Measurements from ENCODE around the gene RASA4B. TPM values are rescaled to one million over a fixed set of nuclear protein-coding genes. Genes with fewer than 3 reads are reported as not detected.

Gene RASA4B
- total RNA-seq, 1 donor from 2014 or later = 143 TPM

DNA sequence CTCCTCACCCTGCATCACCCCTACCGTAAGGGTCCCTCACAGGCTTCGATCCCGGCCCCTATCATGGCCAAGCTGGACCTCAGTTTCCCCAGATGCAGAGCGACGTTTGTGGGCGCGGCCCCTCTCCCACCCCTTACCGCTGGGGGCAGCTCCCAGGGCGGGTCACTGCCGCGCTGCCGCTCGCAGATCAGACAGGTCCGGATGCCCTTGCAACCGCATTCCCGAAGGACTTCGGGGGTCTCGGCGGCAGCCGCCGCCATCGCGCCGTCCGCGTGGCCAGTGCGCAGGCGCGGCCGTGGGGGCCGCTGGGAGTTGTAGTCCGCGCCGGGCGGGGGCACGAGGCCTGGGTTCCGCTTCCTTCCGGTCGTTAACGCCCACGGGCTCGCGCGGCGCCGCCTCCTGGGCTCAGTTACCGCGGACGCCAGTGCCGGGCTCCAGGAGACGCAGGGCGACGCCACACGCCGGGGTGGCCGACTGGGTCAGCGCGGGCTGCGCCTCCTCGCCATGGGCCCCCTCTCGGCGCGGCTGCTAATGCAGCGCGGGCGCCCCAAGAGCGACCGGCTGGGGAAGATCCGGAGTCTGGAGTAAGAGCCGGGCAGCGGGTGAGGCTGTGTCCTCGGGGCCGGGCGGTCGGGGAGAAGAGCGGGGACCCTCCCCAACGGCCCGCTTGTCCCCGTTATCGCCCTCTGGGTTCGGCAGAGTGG lies 52.8 kb downstream of the RASA4B start, which contains the start of the genes ALKBH4 and LRWD1:
Gene ALKBH4 (minus strand): TSS at position 287 of the 704 bp plus-strand sequence. CDS start 27 bp downstream, at position 260.
Gene LRWD1 (plus strand): TSS at position 408 of the 704 bp plus-strand sequence. CDS start 97 bp downstream, at position 505.
- no peaks in the 10 kb centered on the region for H3K9me3 ChIP-seq
- H3K36me3 ChIP-seq = peaks cover 0 to 2% of the 10 kb centered on the region in 2 donors
- no peaks in the 10 kb centered on the region for H3K27me3 ChIP-seq
- TF ChIP-seq, protein P1, sequence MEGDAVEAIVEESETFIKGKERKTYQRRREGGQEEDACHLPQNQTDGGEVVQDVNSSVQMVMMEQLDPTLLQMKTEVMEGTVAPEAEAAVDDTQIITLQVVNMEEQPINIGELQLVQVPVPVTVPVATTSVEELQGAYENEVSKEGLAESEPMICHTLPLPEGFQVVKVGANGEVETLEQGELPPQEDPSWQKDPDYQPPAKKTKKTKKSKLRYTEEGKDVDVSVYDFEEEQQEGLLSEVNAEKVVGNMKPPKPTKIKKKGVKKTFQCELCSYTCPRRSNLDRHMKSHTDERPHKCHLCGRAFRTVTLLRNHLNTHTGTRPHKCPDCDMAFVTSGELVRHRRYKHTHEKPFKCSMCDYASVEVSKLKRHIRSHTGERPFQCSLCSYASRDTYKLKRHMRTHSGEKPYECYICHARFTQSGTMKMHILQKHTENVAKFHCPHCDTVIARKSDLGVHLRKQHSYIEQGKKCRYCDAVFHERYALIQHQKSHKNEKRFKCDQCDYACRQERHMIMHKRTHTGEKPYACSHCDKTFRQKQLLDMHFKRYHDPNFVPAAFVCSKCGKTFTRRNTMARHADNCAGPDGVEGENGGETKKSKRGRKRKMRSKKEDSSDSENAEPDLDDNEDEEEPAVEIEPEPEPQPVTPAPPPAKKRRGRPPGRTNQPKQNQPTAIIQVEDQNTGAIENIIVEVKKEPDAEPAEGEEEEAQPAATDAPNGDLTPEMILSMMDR (IDR thresholded peaks at IDR 0.05) = peak in 1 of 3 experiments; percentile 18
- H3K4me1 ChIP-seq = peaks cover 11 to 15% of the 10 kb centered on the region in 2 donors
- intact Hi-C loops (cut with DNase I) = loop anchor here (2.0 kb wide), 1 partner anchor 32 kb away; the partner anchor contains the start of gene ORAI2
- H3K27ac ChIP-seq = peak within 1 kb of the TSS; percentile 64 to 78
- peak within 1 kb of the TSS; percentile 85 to 99 for H3K4me3 ChIP-seq
- peak; percentile 67 to 97 for DNase-seq (ENCODE audit: low spot score in 2 of 2)

DNA sequence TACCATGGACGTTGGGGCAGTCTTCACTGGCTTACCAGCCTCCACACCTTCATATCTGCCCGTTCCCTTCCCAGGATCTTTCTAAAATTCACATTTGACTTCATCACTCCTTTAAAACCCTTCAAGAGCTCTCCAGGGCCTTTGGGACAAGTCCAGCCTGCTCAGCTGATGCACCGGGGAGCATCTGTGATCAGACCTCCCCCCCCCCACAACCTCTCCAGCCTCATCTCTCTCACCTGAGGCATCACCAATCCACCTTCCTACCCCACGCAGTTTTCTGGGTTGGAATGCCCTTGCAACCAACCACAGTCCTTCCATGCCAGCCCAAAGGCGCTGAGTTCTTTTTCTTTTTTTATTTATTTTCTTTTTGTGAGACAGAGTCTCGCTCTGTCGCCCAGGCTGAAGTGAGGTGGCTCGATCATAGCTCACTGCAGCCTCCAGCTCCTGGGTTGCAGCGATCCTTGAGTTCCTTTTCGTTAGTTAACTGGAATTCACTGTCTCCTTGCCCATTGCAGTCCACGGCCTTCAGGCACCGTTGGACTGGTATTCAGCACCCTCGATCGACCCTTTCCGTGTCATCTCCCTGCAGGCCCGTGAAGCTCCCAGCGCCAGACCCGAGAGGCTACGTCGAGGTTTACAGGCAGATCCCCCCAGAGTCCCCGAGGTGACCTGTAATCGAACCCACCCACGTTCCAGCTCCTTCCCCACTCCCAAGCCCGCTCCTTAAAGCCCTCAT lies 53.6 kb downstream of the RASA4B start:
- peak overlapping the region; percentile 85 to 99 for H3K4me3 ChIP-seq
- intact Hi-C loops (cut with DNase I) = loop anchor here (2.0 kb wide), 1 partner anchor 31 kb away; the partner anchor contains the start of gene ORAI2
- TF ChIP-seq, protein P1 (IDR thresholded peaks at IDR 0.05) = no peak
- DNase-seq (ENCODE audit: low spot score in 2 of 2) = no peak
- H3K27ac ChIP-seq = peak overlapping the region; percentile 64 to 78
- peaks cover 4 to 6% of the 10 kb centered on the region in 2 donors for H3K36me3 ChIP-seq
- no peaks in the 10 kb centered on the region for H3K27me3 ChIP-seq
- H3K4me1 ChIP-seq = peaks cover 11 to 15% of the 10 kb centered on the region in 2 donors
- H3K9me3 ChIP-seq = no peaks in the 10 kb centered on the region

DNA sequence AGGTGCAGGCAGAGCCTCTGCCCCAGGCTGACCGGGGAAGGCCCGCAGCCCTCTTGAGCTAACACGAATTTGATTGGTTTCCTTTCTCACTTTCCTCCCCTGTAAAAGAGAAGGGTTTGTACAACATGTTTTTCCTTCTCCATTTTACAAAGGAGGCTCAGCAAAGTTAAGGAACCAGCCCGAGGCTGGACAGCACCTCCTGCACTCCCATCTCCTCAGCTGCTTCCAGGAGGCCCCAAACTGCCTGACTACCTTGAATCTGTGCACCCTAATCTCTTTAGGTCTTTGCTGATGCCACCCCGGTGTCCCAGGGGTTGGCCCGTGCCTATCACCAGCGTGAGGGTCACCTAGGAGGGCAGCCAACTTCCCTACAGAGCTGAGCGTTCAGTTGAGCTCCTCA lies 57.1 kb downstream of the RASA4B start:
- Histone ChIP-seq H3K9me3 (no peaks in the 10 kb centered on the region), H3K27ac (no peak overlapping the region), H3K4me1 (peaks cover 6 to 8% of the 10 kb centered on the region in 2 donors), H3K4me3 (no peak overlapping the region), H3K27me3 (no peaks in the 10 kb centered on the region), H3K36me3 (peaks cover 37 to 38% of the 10 kb centered on the region in 2 donors)
- intact Hi-C loops (cut with DNase I) = no loop called here
- no peak for DNase-seq (ENCODE audit: low spot score in 2 of 2)
- TF ChIP-seq, protein P1 (IDR thresholded peaks at IDR 0.05) = no peak

DNA sequence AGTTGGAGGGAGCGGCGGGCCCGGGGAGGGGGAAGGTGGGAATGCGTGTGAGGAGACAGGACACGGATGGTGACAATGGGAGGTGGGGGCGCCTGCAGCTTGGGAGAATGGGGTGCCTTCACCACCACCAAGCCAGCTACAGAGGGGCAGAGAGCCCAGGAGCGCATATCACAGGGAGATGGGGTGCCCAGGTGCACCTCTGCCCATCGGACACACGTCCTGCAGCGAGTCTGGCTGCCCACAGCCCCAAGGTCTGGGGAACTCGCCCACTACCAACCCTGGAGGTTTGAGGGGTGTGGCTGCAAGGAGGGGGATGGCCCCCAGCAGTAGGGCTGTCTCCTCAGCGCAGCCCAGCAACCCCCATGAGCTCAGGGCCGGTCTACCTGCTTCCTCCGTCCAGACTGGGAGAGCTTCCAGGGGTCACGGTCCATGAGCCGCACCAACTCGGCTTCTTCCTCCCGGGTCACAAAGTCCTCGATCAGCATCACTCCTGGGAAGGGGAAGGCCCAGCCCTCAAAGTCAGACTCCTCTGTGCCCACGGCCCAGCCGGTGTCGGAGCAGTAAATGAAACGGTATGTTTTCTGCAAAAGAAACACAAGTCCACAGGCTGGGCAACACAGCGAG lies 58.2 kb downstream of the RASA4B start:
- intact Hi-C loops (cut with DNase I) = no loop called here
- Histone ChIP-seq H3K27ac (no peak overlapping the region), H3K4me3 (no peak overlapping the region), H3K4me1 (peaks cover 6 to 8% of the 10 kb centered on the region in 2 donors), H3K9me3 (no peaks in the 10 kb centered on the region), H3K36me3 (peaks cover 37 to 44% of the 10 kb centered on the region in 2 donors), H3K27me3 (no peaks in the 10 kb centered on the region)
- no peak for DNase-seq (ENCODE audit: low spot score in 2 of 2)
- TF ChIP-seq, protein P1 (IDR thresholded peaks at IDR 0.05) = no peak

DNA sequence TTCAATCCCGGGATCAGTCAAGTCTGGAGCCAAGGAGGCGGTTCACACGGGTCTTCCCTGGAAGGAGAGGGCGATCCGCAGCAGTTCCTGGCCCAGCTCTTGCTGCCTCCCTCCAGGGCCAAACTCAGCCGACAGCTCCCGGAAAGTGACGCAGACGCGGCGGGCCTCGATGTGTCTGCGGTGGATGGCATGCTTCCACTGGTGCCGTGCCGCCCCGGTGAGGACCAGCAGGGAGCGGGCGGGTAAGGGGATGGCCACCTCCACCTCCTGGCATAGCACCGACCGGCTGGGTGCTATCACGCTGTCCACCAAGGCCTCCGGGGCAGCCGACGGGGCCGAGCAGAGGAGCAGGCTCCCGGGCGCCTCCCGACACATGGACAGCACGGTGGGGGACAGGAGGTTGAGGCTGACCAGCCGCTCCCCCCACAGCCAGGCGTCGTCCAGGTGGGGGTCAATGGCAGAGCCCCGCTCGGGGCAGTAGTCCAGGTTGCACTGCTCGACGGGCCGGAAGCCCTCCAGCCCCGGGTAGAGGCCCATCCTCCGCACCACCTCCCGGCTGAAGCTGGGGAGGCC lies 60.1 kb downstream of the RASA4B start:
- no peak overlapping the region for H3K4me3 ChIP-seq
- no peaks in the 10 kb centered on the region for H3K27me3 ChIP-seq
- intact Hi-C loops (cut with DNase I) = no loop called here
- H3K27ac ChIP-seq = no peak overlapping the region
- no peaks in the 10 kb centered on the region for H3K4me1 ChIP-seq
- TF ChIP-seq, protein P1 (IDR thresholded peaks at IDR 0.05) = no peak
- H3K9me3 ChIP-seq = no peaks in the 10 kb centered on the region
- peaks cover 37 to 44% of the 10 kb centered on the region in 2 donors for H3K36me3 ChIP-seq
- DNase-seq (ENCODE audit: low spot score in 2 of 2) = no peak

Measured in ascending aorta (tissue), 2 donors.